ENCODE data around the gene WDR86. TPM values are rescaled to one million over a fixed set of nuclear protein-coding genes. Genes with fewer than 3 reads are reported as not detected.

The WDR86 gene
- total RNA-seq, 6 experiments from 2014 or later: 0.31 to 0.74 (median 0.44) TPM; not detected in 1

GRCh38 chr7:151378011-151378410 is 31.8 kb downstream of the WDR86 start:
- H3K27me3 ChIP-seq: peaks cover 0 to 11% of the 10 kb centered on the region in 2 donors
- H3K4me1 ChIP-seq: peaks cover 0 to 8% (median 0%) of the 10 kb centered on the region in 4 donors
- WGBS (ENCODE audit: insufficient coverage, low coverage, low lambda C conversion rate, missing lambda C conversion rate): 91% methylated on average over 8 of the region's 9 CpGs
- H3K36me3 ChIP-seq: peaks cover 0 to 37% (median 13%) of the 10 kb centered on the region in 4 donors
- intact Hi-C loops (cut with DNase I): no loop called here
- H3K27ac ChIP-seq: no peak overlapping the region
- no peak for ATAC-seq
- H3K9me3 ChIP-seq: no peaks in the 10 kb centered on the region
- no peak overlapping the region for H3K4me3 ChIP-seq
- peak in 2 of 3 donors; percentile 12 to 19 for DNase-seq
- TF ChIP-seq CTCF (IDR thresholded peaks at IDR 0.05) (no peak), POLR2A (IDR thresholded peaks at IDR 0.05) (no peak)

GRCh38 chr7:151377406-151377805 is 32.4 kb downstream of the WDR86 start:
- ATAC-seq (no peak), DNase-seq (peak in 2 of 3 donors; percentile 12 to 24)
- intact Hi-C loops (cut with DNase I): no loop called here
- Histone ChIP-seq H3K36me3 (peaks cover 0 to 40% (median 13%) of the 10 kb centered on the region in 4 donors), H3K4me1 (peaks cover 0 to 8% (median 0%) of the 10 kb centered on the region in 4 donors), H3K4me3 (no peak overlapping the region), H3K9me3 (no peaks in the 10 kb centered on the region), H3K27ac (no peak overlapping the region), H3K27me3 (peaks cover 0 to 11% of the 10 kb centered on the region in 2 donors)
- TF ChIP-seq CTCF (IDR thresholded peaks at IDR 0.05): no peak
- TF ChIP-seq POLR2A (IDR thresholded peaks at IDR 0.05): no peak
- WGBS (ENCODE audit: insufficient coverage, low coverage, low lambda C conversion rate, missing lambda C conversion rate): 90% methylated on average over 5 of the region's 12 CpGs

- Histone ChIP-seq H3K4me3 (no peak overlapping the region), H3K27ac (no peak overlapping the region), H3K4me1 (peaks cover 0 to 2% (median 0%) of the 10 kb centered on the region in 4 donors), H3K9me3 (no peaks in the 10 kb centered on the region), H3K27me3 (peaks cover 0 to 1% of the 10 kb centered on the region in 2 donors), H3K36me3 (peaks cover 0 to 40% (median 13%) of the 10 kb centered on the region in 4 donors)
- DNase-seq (peak in 2 of 3 donors; percentile 14 to 32), ATAC-seq (no peak)
- intact Hi-C loops (cut with DNase I): no loop called here
- 85% methylated on average over 4 of the region's 33 CpGs for WGBS (ENCODE audit: insufficient coverage, low coverage, low lambda C conversion rate, missing lambda C conversion rate)
- TF ChIP-seq POLR2A (IDR thresholded peaks at IDR 0.05) (no peak), CTCF (IDR thresholded peaks at IDR 0.05) (no peak)
Observed at GRCh38 chr7:151376218-151376902, 33.5 kb downstream of the WDR86 start.

GRCh38 chr7:151375530-151376217 is 34.2 kb downstream of the WDR86 start:
- no peak overlapping the region for H3K4me3 ChIP-seq
- no peak for ATAC-seq
- peak in 1 of 3 donors; percentile 17 for DNase-seq
- TF ChIP-seq POLR2A (IDR thresholded peaks at IDR 0.05) (no peak), CTCF (IDR thresholded peaks at IDR 0.05) (no peak)
- WGBS (ENCODE audit: insufficient coverage, low coverage, low lambda C conversion rate, missing lambda C conversion rate): 88% methylated on average over 7 of the region's 10 CpGs
- intact Hi-C loops (cut with DNase I): no loop called here
- no peaks in the 10 kb centered on the region for H3K9me3 ChIP-seq
- no peak overlapping the region for H3K27ac ChIP-seq
- peaks cover 0 to 40% (median 13%) of the 10 kb centered on the region in 4 donors for H3K36me3 ChIP-seq
- H3K27me3 ChIP-seq: no peaks in the 10 kb centered on the region
- no peaks in the 10 kb centered on the region for H3K4me1 ChIP-seq
